ENCODE results near the gene ZNF485.

ZNF485 gene

GRCh38 chr10:43576580-43576979 lies 29.7 kb upstream of the ZNF485 start:
- H3K4me2 ChIP-seq (ENCODE audit: low read length) = no peak overlapping the region
- H4K91ac ChIP-seq (ENCODE audit: low read depth, low read length) = no peak overlapping the region
- no peak overlapping the region for H3K9ac ChIP-seq (ENCODE audit: low read length)
- H2AFZ ChIP-seq (ENCODE audit: insufficient read depth, low read length, poor library complexity) = no peak overlapping the region
- no peak overlapping the region for H4K8ac ChIP-seq (ENCODE audit: low read depth, low read length)
- H3K4me1 ChIP-seq (ENCODE audit: control insufficient read depth in 1 of 2, insufficient read depth in 2 of 2, low read length in 2 of 2) = peaks cover 0 to 10% of the 10 kb centered on the region in 2 experiments
- DNase-seq = no peak
- H2BK120ac ChIP-seq (ENCODE audit: insufficient read depth, low read length, poor library complexity) = no peak overlapping the region
- no peaks in the 10 kb centered on the region for H3K36me3 ChIP-seq (ENCODE audit: control insufficient read depth in 1 of 2, insufficient read depth in 2 of 2, low read length in 2 of 2)
- H3K27ac ChIP-seq (ENCODE audit: low read depth, low read length) = no peak overlapping the region
- H3K23ac ChIP-seq (ENCODE audit: low read length) = no peak overlapping the region
- H3K27me3 ChIP-seq (ENCODE audit: insufficient read depth, low read length) = no peaks in the 10 kb centered on the region
- no peak overlapping the region for H3K4me3 ChIP-seq (ENCODE audit: low read depth, low read length)
- no peak overlapping the region for H3K14ac ChIP-seq (ENCODE audit: low read length)
- H3K4ac ChIP-seq (ENCODE audit: low read depth, low read length) = no peak overlapping the region
- no peak overlapping the region for H3K18ac ChIP-seq (ENCODE audit: low read length)
- no peak overlapping the region for H2AK5ac ChIP-seq (ENCODE audit: low read length)
- no peak overlapping the region for H4K12ac ChIP-seq (ENCODE audit: low read depth, low read length)
- H2BK12ac ChIP-seq (ENCODE audit: low read length) = no peak overlapping the region
- no peak overlapping the region for H2BK5ac ChIP-seq (ENCODE audit: low read depth, low read length, poor library complexity)
- no peaks in the 10 kb centered on the region for H3K79me2 ChIP-seq (ENCODE audit: control insufficient read depth, insufficient read depth, low read length, poor library complexity)
- H3K79me1 ChIP-seq (ENCODE audit: low read length) = peaks cover 6% of the 10 kb centered on the region
- H3K9me3 ChIP-seq (ENCODE audit: insufficient read depth, low read depth, low read length) = no peaks in the 10 kb centered on the region
- no CpG with 5 or more reads among the region's 5 CpGs for WGBS (ENCODE audit: extremely low coverage, insufficient coverage, insufficient read length)

- Histone ChIP-seq H3K23ac (ENCODE audit: low read length) (no peak overlapping the region), H3K9ac (ENCODE audit: low read length) (no peak overlapping the region), H4K8ac (ENCODE audit: low read depth, low read length) (no peak overlapping the region), H3K14ac (ENCODE audit: low read length) (no peak overlapping the region), H3K9me3 (ENCODE audit: insufficient read depth, low read depth, low read length) (no peaks in the 10 kb centered on the region), H3K79me1 (ENCODE audit: low read length) (no peaks in the 10 kb centered on the region), H2BK5ac (ENCODE audit: low read depth, low read length, poor library complexity) (no peak overlapping the region), H3K4ac (ENCODE audit: low read depth, low read length) (no peak overlapping the region), H3K36me3 (ENCODE audit: control insufficient read depth in 1 of 2, insufficient read depth in 2 of 2, low read length in 2 of 2) (no peaks in the 10 kb centered on the region), H3K4me2 (ENCODE audit: low read length) (no peak overlapping the region), H3K27ac (ENCODE audit: low read depth, low read length) (no peak overlapping the region), H2BK12ac (ENCODE audit: low read length) (no peak overlapping the region), H4K91ac (ENCODE audit: low read depth, low read length) (no peak overlapping the region), H3K79me2 (ENCODE audit: control insufficient read depth, insufficient read depth, low read length, poor library complexity) (no peaks in the 10 kb centered on the region), H3K4me3 (ENCODE audit: low read depth, low read length) (no peak overlapping the region), H3K4me1 (ENCODE audit: control insufficient read depth in 1 of 2, insufficient read depth in 2 of 2, low read length in 2 of 2) (no peaks in the 10 kb centered on the region), H2AK5ac (ENCODE audit: low read length) (no peak overlapping the region), H3K18ac (ENCODE audit: low read length) (no peak overlapping the region), H3K27me3 (ENCODE audit: insufficient read depth, low read length) (no peaks in the 10 kb centered on the region), H2BK120ac (ENCODE audit: insufficient read depth, low read length, poor library complexity) (no peak overlapping the region), H4K12ac (ENCODE audit: low read depth, low read length) (no peak overlapping the region), H2AFZ (ENCODE audit: insufficient read depth, low read length, poor library complexity) (no peak overlapping the region)
- DNase-seq = no peak
- no CpG with 5 or more reads among the region's 4 CpGs for WGBS (ENCODE audit: extremely low coverage, insufficient coverage, insufficient read length)
These were observed 22.2 kb upstream of the ZNF485 start for GRCh38 chr10:43584051-43584450.

GRCh38 chr10:43585046-43585445 lies 21.2 kb upstream of the ZNF485 start:
- Histone ChIP-seq H3K14ac (ENCODE audit: low read length) (no peak overlapping the region), H3K79me2 (ENCODE audit: control insufficient read depth, insufficient read depth, low read length, poor library complexity) (no peaks in the 10 kb centered on the region), H3K4me1 (ENCODE audit: control insufficient read depth in 1 of 2, insufficient read depth in 2 of 2, low read length in 2 of 2) (no peaks in the 10 kb centered on the region), H3K9ac (ENCODE audit: low read length) (no peak overlapping the region), H3K27me3 (ENCODE audit: insufficient read depth, low read length) (no peaks in the 10 kb centered on the region), H4K8ac (ENCODE audit: low read depth, low read length) (no peak overlapping the region), H3K79me1 (ENCODE audit: low read length) (no peaks in the 10 kb centered on the region), H4K12ac (ENCODE audit: low read depth, low read length) (no peak overlapping the region), H2BK12ac (ENCODE audit: low read length) (no peak overlapping the region), H3K9me3 (ENCODE audit: insufficient read depth, low read depth, low read length) (no peaks in the 10 kb centered on the region), H3K23ac (ENCODE audit: low read length) (no peak overlapping the region), H2AK5ac (ENCODE audit: low read length) (no peak overlapping the region), H4K91ac (ENCODE audit: low read depth, low read length) (no peak overlapping the region), H3K4ac (ENCODE audit: low read depth, low read length) (no peak overlapping the region), H2BK120ac (ENCODE audit: insufficient read depth, low read length, poor library complexity) (no peak overlapping the region), H3K27ac (ENCODE audit: low read depth, low read length) (no peak overlapping the region), H3K18ac (ENCODE audit: low read length) (no peak overlapping the region), H2BK5ac (ENCODE audit: low read depth, low read length, poor library complexity) (no peak overlapping the region), H2AFZ (ENCODE audit: insufficient read depth, low read length, poor library complexity) (no peak overlapping the region), H3K4me3 (ENCODE audit: low read depth, low read length) (no peak overlapping the region), H3K4me2 (ENCODE audit: low read length) (no peak overlapping the region), H3K36me3 (ENCODE audit: control insufficient read depth in 1 of 2, insufficient read depth in 2 of 2, low read length in 2 of 2) (no peaks in the 10 kb centered on the region)
- WGBS (ENCODE audit: extremely low coverage, insufficient coverage, insufficient read length) = no CpG with 5 or more reads among the region's 5 CpGs
- DNase-seq = no peak

GRCh38 chr10:43585981-43586729 lies 20.1 kb upstream of the ZNF485 start:
- Histone ChIP-seq H3K79me2 (ENCODE audit: control insufficient read depth, insufficient read depth, low read length, poor library complexity) (no peaks in the 10 kb centered on the region), H3K27me3 (ENCODE audit: insufficient read depth, low read length) (no peaks in the 10 kb centered on the region), H3K23ac (ENCODE audit: low read length) (no peak overlapping the region), H2BK120ac (ENCODE audit: insufficient read depth, low read length, poor library complexity) (no peak overlapping the region), H3K36me3 (ENCODE audit: control insufficient read depth in 1 of 2, insufficient read depth in 2 of 2, low read length in 2 of 2) (no peaks in the 10 kb centered on the region), H3K27ac (ENCODE audit: low read depth, low read length) (no peak overlapping the region), H3K18ac (ENCODE audit: low read length) (no peak overlapping the region), H4K91ac (ENCODE audit: low read depth, low read length) (no peak overlapping the region), H3K4ac (ENCODE audit: low read depth, low read length) (no peak overlapping the region), H2AFZ (ENCODE audit: insufficient read depth, low read length, poor library complexity) (no peak overlapping the region), H2BK5ac (ENCODE audit: low read depth, low read length, poor library complexity) (no peak overlapping the region), H2BK12ac (ENCODE audit: low read length) (no peak overlapping the region), H2AK5ac (ENCODE audit: low read length) (no peak overlapping the region), H3K9ac (ENCODE audit: low read length) (no peak overlapping the region), H3K79me1 (ENCODE audit: low read length) (no peaks in the 10 kb centered on the region), H3K4me3 (ENCODE audit: low read depth, low read length) (no peak overlapping the region), H4K8ac (ENCODE audit: low read depth, low read length) (no peak overlapping the region), H3K14ac (ENCODE audit: low read length) (no peak overlapping the region), H3K4me1 (ENCODE audit: control insufficient read depth in 1 of 2, insufficient read depth in 2 of 2, low read length in 2 of 2) (no peaks in the 10 kb centered on the region), H3K9me3 (ENCODE audit: insufficient read depth, low read depth, low read length) (no peaks in the 10 kb centered on the region), H4K12ac (ENCODE audit: low read depth, low read length) (no peak overlapping the region), H3K4me2 (ENCODE audit: low read length) (no peak overlapping the region)
- DNase-seq = no peak
- WGBS (ENCODE audit: extremely low coverage, insufficient coverage, insufficient read length) = no CpG with 5 or more reads among the region's 9 CpGs
